HEK293 (cell line): ENCODE measurements around the gene RPL31.

Experiments
- CTCF ChIA-PET: fragments of 350-600 bp; formaldehyde crosslinking; extraction: SDS; loops from one replicate; lab custom pipeline; 2021; ENCODE audit warnings: antibody characterized with exemption; lab: Yijun Ruan, JAX
- POLR2A ChIA-PET: fragments of 300-600 bp; formaldehyde crosslinking; extraction: SDS; loops from one replicate; lab custom pipeline; 2020; ENCODE audit warnings: antibody characterized with exemption, inconsistent platforms; lab: Yijun Ruan, JAX
- H3K27ac ChIP-seq: fragments of 200-500 bp; sonication (Bioruptor generic); 2 replicates; pipeline ENCODE4 v1.5.1; 2014; ENCODE audit warnings: low read depth, low read length, control low read depth, inconsistent platforms; ENCODE audit errors: extremely low read depth
- H3K36me3 ChIP-seq, 2 experiments: fragments of 200-500 bp in 1 of 2; sonication (Bioruptor generic) in 1 of 2; 1 replicate in 1 of 2; 2 replicates in 1 of 2; pipeline ENCODE4 v1.5.1; 2014 to 2017; ENCODE audit warnings: inconsistent platforms in 2 of 2, low read length in 2 of 2; ENCODE audit not compliant: control insufficient read depth in 2 of 2, insufficient read depth in 1 of 2
- H3K4me1 ChIP-seq: fragments of 200-500 bp; sonication (Bioruptor generic); 2 replicates; pipeline ENCODE4 v1.5.1; 2014; ENCODE audit warnings: mild to moderate bottlenecking, low read length, inconsistent platforms; ENCODE audit not compliant: control insufficient read depth, insufficient read depth
- H3K4me3 ChIP-seq: 2 replicates; pipeline ENCODE4 v1.5.1; 2011; ENCODE audit warnings: low read depth, mild to moderate bottlenecking, control low read depth, low read length, moderate library complexity
- H3K9me3 ChIP-seq: fragments of 200-500 bp; sonication (Bioruptor generic); 2 replicates; pipeline ENCODE4 v1.5.1; 2014; ENCODE audit warnings: low read depth, low read length, inconsistent platforms; ENCODE audit not compliant: control insufficient read depth, insufficient read depth
- GFI1B ChIP-seq: fragments of 450-650 bp; formaldehyde crosslinking; IDR thresholded peaks from 2 replicates; pipeline ENCODE4 v1.5.1; 2016; ENCODE audit warnings: missing biosample characterization, missing genetic modification characterization
- GLIS1 ChIP-seq: fragments of 450-650 bp; formaldehyde crosslinking; IDR thresholded peaks from 2 replicates; pipeline ENCODE4 v1.5.1; 2016; ENCODE audit warnings: missing biosample characterization, missing genetic modification characterization
- IKZF3 ChIP-seq: fragments of 450-650 bp; IDR thresholded peaks from 2 replicates; pipeline ENCODE4 v1.5.0; 2018; ENCODE audit warnings: missing biosample characterization, mild to moderate bottlenecking, missing genetic modification characterization, moderate library complexity
- KLF1 ChIP-seq: fragments of 450-650 bp; formaldehyde crosslinking; IDR thresholded peaks from 2 replicates; pipeline ENCODE4 v1.5.1; 2016; ENCODE audit warnings: missing biosample characterization, missing genetic modification characterization
- KLF7 ChIP-seq: fragments of 450-650 bp; formaldehyde crosslinking; IDR thresholded peaks from 2 replicates; pipeline ENCODE4 v1.5.1; 2016; ENCODE audit warnings: missing biosample characterization, missing genetic modification characterization, borderline replicate concordance
- KLF8 ChIP-seq: fragments of 450-650 bp; formaldehyde crosslinking; IDR thresholded peaks from 2 replicates; pipeline ENCODE4 v1.5.1; 2016; ENCODE audit warnings: missing biosample characterization, missing genetic modification characterization
- RBAK ChIP-seq: fragments of 450-650 bp; formaldehyde crosslinking; IDR thresholded peaks from 2 replicates; pipeline ENCODE4 v1.5.1; 2016; ENCODE audit warnings: missing biosample characterization, missing genetic modification characterization
- ZBTB20 ChIP-seq: fragments of 450-650 bp; formaldehyde crosslinking; IDR thresholded peaks from 2 replicates; pipeline ENCODE4 v1.5.1; 2016; ENCODE audit warnings: missing biosample characterization, missing genetic modification characterization
- ZFHX2 ChIP-seq: fragments of 450-650 bp; formaldehyde crosslinking; conservative IDR thresholded peaks from 2 replicates; pipeline ENCODE4 v1.5.1; 2016; ENCODE audit warnings: missing biosample characterization, missing genetic modification characterization
- ZNF138 ChIP-seq: fragments of 450-650 bp; formaldehyde crosslinking; IDR thresholded peaks from 2 replicates; pipeline ENCODE4 v1.5.1; 2016; ENCODE audit warnings: missing biosample characterization, missing genetic modification characterization, borderline replicate concordance
- ZNF169 ChIP-seq: fragments of 450-650 bp; formaldehyde crosslinking; IDR thresholded peaks from 2 replicates; pipeline ENCODE4 v1.5.1; 2016; ENCODE audit warnings: missing biosample characterization, missing genetic modification characterization
- ZNF248 ChIP-seq: fragments of 450-650 bp; formaldehyde crosslinking; IDR thresholded peaks from 2 replicates; pipeline ENCODE4 v1.5.1; 2017; ENCODE audit warnings: missing biosample characterization, missing genetic modification characterization
- ZNF426 ChIP-seq: fragments of 450-650 bp; formaldehyde crosslinking; IDR thresholded peaks from 2 replicates; pipeline ENCODE4 v1.5.1; 2017; ENCODE audit warnings: missing biosample characterization, missing genetic modification characterization, mild to moderate bottlenecking, inconsistent platforms, moderate library complexity
- ZNF48 ChIP-seq: fragments of 450-650 bp; formaldehyde crosslinking; IDR thresholded peaks from 2 replicates; pipeline ENCODE4 v1.5.1; 2016; ENCODE audit warnings: missing biosample characterization, missing genetic modification characterization
- ZNF548 ChIP-seq: fragments of 450-650 bp; formaldehyde crosslinking; IDR thresholded peaks from 2 replicates; pipeline ENCODE4 v1.5.1; 2016; ENCODE audit warnings: missing biosample characterization, missing genetic modification characterization
- ZNF555 ChIP-seq: fragments of 450-650 bp; formaldehyde crosslinking; conservative IDR thresholded peaks from 2 replicates; pipeline ENCODE4 v1.5.1; 2017; ENCODE audit warnings: missing biosample characterization, mild to moderate bottlenecking, missing genetic modification characterization, inconsistent platforms
- ZNF560 ChIP-seq: fragments of 450-650 bp; formaldehyde crosslinking; IDR thresholded peaks from 2 replicates; pipeline ENCODE4 v1.5.1; 2017; ENCODE audit warnings: missing biosample characterization, missing genetic modification characterization, borderline replicate concordance
- ZNF571 ChIP-seq: fragments of 450-650 bp; formaldehyde crosslinking; IDR thresholded peaks from 2 replicates; pipeline ENCODE4 v1.5.0; 2017; ENCODE audit warnings: missing biosample characterization, missing genetic modification characterization
- ZNF624 ChIP-seq: fragments of 450-650 bp; formaldehyde crosslinking; IDR thresholded peaks from 2 replicates; pipeline ENCODE4 v1.5.1; 2017; ENCODE audit warnings: missing biosample characterization, missing genetic modification characterization
- ZNF654 ChIP-seq: fragments of 450-650 bp; formaldehyde crosslinking; IDR thresholded peaks from 2 replicates; pipeline ENCODE4 v1.5.1; 2016; ENCODE audit warnings: low read depth, missing biosample characterization, missing genetic modification characterization
- ZNF677 ChIP-seq: fragments of 450-650 bp; IDR thresholded peaks from 2 replicates; pipeline ENCODE4 v1.5.0; 2018; ENCODE audit warnings: missing biosample characterization, mild to moderate bottlenecking, missing genetic modification characterization, moderate library complexity
- ZXDB ChIP-seq: fragments of 450-650 bp; formaldehyde crosslinking; IDR thresholded peaks from 2 replicates; pipeline ENCODE4 v1.5.1; 2016; ENCODE audit warnings: missing biosample characterization, missing genetic modification characterization
- TF ChIP-seq, protein P1 (sequence below): fragments of 450-650 bp; formaldehyde crosslinking; IDR thresholded peaks from 2 replicates; pipeline ENCODE4 v1.5.1; 2017; ENCODE audit warnings: missing biosample characterization, missing genetic modification characterization
- TF ChIP-seq, protein P2 (sequence below): fragments of 450-650 bp; formaldehyde crosslinking; IDR thresholded peaks from 2 replicates; pipeline ENCODE4 v1.5.1; 2016; ENCODE audit warnings: missing biosample characterization, missing genetic modification characterization
- TF ChIP-seq, protein P3 (sequence below): fragments of 450-650 bp; formaldehyde crosslinking; IDR thresholded peaks from 2 replicates; pipeline ENCODE4 v1.5.1; 2016; ENCODE audit warnings: missing biosample characterization, missing genetic modification characterization
- TF ChIP-seq, protein P4 (sequence below): fragments of 450-650 bp; formaldehyde crosslinking; IDR thresholded peaks from 2 replicates; pipeline ENCODE4 v1.5.1; 2017; ENCODE audit warnings: missing biosample characterization, missing genetic modification characterization
- TF ChIP-seq, protein P5 (sequence below): fragments of 450-650 bp; formaldehyde crosslinking; IDR thresholded peaks from 2 replicates; pipeline ENCODE4 v1.5.1; 2016; ENCODE audit warnings: missing biosample characterization, missing genetic modification characterization

Gene RPL31

GRCh38 chr2:100997509-100998234 lies 4.4 kb upstream of the RPL31 start:
- ChIA-PET POLR2A (no interaction called here), CTCF (interaction anchor here (0.7 kb wide), 1 partner anchor 397 kb away, joined by 3 read pairs; no protein-coding TSS in a partner anchor)
- Histone ChIP-seq H3K27ac (no peak overlapping the region), H3K4me3 (no peak overlapping the region), H3K4me1 (no peaks in the 10 kb centered on the region), H3K9me3 (no peaks in the 10 kb centered on the region), H3K36me3 (peaks cover 0 to 11% of the 10 kb centered on the region in 2 experiments; a peak in 2 of 3 replicates)
- TF ChIP-seq KLF8 (no peak), ZNF560 (tag by site-specific recombination) (no peak), KLF7 (tag by site-specific recombination) (no peak), ZNF571 (no peak), RBAK (no peak)
- TF ChIP-seq, protein P1, sequence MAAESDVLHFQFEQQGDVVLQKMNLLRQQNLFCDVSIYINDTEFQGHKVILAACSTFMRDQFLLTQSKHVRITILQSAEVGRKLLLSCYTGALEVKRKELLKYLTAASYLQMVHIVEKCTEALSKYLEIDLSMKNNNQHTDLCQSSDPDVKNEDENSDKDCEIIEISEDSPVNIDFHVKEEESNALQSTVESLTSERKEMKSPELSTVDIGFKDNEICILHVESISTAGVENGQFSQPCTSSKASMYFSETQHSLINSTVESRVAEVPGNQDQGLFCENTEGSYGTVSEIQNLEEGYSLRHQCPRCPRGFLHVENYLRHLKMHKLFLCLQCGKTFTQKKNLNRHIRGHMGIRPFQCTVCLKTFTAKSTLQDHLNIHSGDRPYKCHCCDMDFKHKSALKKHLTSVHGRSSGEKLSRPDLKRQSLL: no peak
- TF ChIP-seq, protein P2, sequence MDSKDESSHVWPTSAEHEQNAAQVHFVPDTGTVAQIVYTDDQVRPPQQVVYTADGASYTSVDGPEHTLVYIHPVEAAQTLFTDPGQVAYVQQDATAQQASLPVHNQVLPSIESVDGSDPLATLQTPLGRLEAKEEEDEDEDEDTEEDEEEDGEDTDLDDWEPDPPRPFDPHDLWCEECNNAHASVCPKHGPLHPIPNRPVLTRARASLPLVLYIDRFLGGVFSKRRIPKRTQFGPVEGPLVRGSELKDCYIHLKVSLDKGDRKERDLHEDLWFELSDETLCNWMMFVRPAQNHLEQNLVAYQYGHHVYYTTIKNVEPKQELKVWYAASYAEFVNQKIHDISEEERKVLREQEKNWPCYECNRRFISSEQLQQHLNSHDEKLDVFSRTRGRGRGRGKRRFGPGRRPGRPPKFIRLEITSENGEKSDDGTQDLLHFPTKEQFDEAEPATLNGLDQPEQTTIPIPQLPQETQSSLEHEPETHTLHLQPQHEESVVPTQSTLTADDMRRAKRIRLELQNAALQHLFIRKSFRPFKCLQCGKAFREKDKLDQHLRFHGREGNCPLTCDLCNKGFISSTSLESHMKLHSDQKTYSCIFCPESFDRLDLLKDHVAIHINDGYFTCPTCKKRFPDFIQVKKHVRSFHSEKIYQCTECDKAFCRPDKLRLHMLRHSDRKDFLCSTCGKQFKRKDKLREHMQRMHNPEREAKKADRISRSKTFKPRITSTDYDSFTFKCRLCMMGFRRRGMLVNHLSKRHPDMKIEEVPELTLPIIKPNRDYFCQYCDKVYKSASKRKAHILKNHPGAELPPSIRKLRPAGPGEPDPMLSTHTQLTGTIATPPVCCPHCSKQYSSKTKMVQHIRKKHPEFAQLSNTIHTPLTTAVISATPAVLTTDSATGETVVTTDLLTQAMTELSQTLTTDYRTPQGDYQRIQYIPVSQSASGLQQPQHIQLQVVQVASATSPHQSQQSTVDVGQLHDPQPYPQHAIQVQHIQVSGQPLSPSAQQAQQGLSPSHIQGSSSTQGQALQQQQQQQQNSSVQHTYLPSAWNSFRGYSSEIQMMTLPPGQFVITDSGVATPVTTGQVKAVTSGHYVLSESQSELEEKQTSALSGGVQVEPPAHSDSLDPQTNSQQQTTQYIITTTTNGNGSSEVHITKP: no peak

- H3K9me3 ChIP-seq: no peaks in the 10 kb centered on the region
- H3K4me1 ChIP-seq: no peaks in the 10 kb centered on the region
- H3K27ac ChIP-seq: no peak overlapping the region
- no peak overlapping the region for H3K4me3 ChIP-seq
- H3K36me3 ChIP-seq: peaks cover 0 to 17% of the 10 kb centered on the region in 2 experiments; a peak in 2 of 3 replicates
- ChIA-PET CTCF (interaction anchor here (0.7 to 0.8 kb wide), 2 partner anchors 391 to 397 kb away, joined by 3 read pairs; no protein-coding TSS in a partner anchor), POLR2A (no interaction called here)
- TF ChIP-seq ZNF654 (tag by site-specific recombination): no peak
- TF ChIP-seq ZNF248 (tag by site-specific recombination): no peak
- no peak for TF ChIP-seq ZNF138 (tag by site-specific recombination)
- TF ChIP-seq, protein P3, sequence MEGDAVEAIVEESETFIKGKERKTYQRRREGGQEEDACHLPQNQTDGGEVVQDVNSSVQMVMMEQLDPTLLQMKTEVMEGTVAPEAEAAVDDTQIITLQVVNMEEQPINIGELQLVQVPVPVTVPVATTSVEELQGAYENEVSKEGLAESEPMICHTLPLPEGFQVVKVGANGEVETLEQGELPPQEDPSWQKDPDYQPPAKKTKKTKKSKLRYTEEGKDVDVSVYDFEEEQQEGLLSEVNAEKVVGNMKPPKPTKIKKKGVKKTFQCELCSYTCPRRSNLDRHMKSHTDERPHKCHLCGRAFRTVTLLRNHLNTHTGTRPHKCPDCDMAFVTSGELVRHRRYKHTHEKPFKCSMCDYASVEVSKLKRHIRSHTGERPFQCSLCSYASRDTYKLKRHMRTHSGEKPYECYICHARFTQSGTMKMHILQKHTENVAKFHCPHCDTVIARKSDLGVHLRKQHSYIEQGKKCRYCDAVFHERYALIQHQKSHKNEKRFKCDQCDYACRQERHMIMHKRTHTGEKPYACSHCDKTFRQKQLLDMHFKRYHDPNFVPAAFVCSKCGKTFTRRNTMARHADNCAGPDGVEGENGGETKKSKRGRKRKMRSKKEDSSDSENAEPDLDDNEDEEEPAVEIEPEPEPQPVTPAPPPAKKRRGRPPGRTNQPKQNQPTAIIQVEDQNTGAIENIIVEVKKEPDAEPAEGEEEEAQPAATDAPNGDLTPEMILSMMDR (tag by site-specific recombination): no peak
- TF ChIP-seq, protein P4, sequence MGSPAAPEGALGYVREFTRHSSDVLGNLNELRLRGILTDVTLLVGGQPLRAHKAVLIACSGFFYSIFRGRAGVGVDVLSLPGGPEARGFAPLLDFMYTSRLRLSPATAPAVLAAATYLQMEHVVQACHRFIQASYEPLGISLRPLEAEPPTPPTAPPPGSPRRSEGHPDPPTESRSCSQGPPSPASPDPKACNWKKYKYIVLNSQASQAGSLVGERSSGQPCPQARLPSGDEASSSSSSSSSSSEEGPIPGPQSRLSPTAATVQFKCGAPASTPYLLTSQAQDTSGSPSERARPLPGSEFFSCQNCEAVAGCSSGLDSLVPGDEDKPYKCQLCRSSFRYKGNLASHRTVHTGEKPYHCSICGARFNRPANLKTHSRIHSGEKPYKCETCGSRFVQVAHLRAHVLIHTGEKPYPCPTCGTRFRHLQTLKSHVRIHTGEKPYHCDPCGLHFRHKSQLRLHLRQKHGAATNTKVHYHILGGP (tag by site-specific recombination): no peak
- no peak for TF ChIP-seq ZNF169 (tag by site-specific recombination)
- no peak for TF ChIP-seq ZNF677 (tag by site-specific recombination)
- TF ChIP-seq ZFHX2 (tag by site-specific recombination): no peak
- no peak for TF ChIP-seq ZNF548 (tag by site-specific recombination)
- no peak for TF ChIP-seq IKZF3 (tag by site-specific recombination)
- TF ChIP-seq ZBTB20 (tag by site-specific recombination): no peak
- no peak for TF ChIP-seq ZNF48 (tag by site-specific recombination)
- TF ChIP-seq GFI1B (tag by site-specific recombination): no peak
- TF ChIP-seq KLF1 (tag by site-specific recombination): no peak
- no peak for TF ChIP-seq GLIS1 (tag by site-specific recombination)
- TF ChIP-seq ZXDB (tag by site-specific recombination): no peak
- no peak for TF ChIP-seq ZNF555 (tag by site-specific recombination)
- TF ChIP-seq ZNF624 (tag by site-specific recombination): no peak
- TF ChIP-seq ZNF426 (tag by site-specific recombination): no peak
- TF ChIP-seq, protein P5, sequence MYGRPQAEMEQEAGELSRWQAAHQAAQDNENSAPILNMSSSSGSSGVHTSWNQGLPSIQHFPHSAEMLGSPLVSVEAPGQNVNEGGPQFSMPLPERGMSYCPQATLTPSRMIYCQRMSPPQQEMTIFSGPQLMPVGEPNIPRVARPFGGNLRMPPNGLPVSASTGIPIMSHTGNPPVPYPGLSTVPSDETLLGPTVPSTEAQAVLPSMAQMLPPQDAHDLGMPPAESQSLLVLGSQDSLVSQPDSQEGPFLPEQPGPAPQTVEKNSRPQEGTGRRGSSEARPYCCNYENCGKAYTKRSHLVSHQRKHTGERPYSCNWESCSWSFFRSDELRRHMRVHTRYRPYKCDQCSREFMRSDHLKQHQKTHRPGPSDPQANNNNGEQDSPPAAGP (tag by site-specific recombination): no peak
These were observed 3.9 kb upstream of the RPL31 start for GRCh38 chr2:100998235-100998573.
